NCI-H526 treated with DMSO at 0.1 percent for 48 hours (cell line): ENCODE data around the gene CPO.
"Not testable (repeated sequence)": the region's sequence is repeated elsewhere in the genome, so short reads cannot be mapped to it uniquely, and the experiment has no call there.

ENCODE experiments used
- DNase-seq: peaks from one replicate; lab custom pipeline; 2025; lab: John Stamatoyannopoulos, UW

Gene CPO, protein sequence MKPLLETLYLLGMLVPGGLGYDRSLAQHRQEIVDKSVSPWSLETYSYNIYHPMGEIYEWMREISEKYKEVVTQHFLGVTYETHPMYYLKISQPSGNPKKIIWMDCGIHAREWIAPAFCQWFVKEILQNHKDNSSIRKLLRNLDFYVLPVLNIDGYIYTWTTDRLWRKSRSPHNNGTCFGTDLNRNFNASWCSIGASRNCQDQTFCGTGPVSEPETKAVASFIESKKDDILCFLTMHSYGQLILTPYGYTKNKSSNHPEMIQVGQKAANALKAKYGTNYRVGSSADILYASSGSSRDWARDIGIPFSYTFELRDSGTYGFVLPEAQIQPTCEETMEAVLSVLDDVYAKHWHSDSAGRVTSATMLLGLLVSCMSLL

DNA sequence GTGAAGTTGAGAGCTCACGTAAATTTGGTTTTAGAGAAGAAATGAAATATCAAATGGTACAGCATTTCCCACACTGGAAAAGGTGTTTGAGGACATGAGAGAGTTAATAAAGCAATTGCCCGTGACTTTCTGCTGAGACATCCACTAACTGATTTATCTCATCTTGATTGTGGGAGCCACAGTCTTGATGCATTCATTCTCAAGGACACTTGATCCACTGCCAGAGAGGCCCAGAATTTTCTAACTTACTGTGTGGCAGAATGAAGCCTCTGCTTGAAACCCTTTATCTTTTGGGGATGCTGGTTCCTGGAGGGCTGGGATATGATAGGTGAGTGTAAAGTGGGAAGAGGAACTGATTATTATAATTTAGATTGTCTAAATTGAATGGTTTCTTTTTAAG is at the start of gene CPO:
CPO (plus strand) TSS at position 179 of the 400 bp plus-strand sequence; CDS start at position 261, 82 bp downstream.
- no peak for DNase-seq

DNA sequence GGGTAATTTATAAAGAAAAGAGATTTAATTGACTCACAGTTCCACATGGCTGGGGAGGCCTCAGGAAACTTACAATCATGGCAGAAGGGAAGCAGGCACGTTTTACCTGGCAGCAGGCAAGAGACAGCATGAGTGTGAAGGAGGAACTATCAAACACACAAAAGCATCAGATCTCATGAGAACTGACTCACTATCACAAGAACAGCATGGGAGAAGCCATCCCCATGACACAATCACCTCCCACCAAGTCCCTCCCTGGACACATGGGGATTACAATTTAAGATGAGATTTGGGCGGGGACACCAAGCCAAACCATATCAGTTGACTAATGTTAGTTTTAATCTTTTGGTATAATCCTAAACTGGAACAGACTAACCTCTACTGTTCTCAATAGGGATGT is 49.1 kb upstream of the CPO start:
- no peak for DNase-seq

DNA sequence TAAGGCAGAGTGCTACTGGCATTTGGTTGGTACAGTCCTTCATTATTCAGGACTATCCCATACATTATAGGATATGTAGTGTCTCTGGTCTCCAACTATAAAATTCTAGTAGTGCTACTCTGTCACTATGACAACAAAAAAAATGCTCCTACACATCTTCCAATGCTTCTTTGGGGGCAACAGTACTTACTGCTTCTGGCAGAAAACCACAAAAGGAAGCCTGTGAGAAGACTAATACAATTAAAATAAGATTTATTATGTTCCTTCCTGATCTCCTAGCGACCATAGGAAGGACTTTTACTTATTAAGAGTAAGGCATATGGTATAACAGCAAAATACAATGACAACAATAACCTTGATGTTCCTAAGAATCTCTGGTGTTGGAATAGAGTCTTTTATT is 48.4 kb upstream of the CPO start:
- no peak for DNase-seq

DNA sequence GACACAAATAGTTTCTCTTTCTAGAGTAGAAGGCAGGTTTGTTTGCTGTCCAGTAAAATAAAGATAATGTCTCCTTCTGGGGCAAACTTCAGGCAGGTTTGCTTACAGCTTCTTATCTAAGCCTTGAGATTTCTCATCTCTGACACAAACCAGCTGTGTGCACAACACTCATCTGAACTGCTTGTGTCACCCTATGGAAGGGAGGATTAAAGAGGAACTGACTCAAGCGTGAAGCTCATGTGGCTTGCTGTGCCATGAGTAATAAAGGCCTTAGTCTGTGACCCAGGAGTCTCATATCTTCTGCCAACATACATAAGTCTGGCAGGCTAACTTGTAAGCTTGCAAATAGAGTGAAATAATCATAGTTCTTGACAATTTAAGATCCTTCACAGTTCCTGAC is 24.2 kb upstream of the CPO start:
- DNase-seq, result no peak

DNA sequence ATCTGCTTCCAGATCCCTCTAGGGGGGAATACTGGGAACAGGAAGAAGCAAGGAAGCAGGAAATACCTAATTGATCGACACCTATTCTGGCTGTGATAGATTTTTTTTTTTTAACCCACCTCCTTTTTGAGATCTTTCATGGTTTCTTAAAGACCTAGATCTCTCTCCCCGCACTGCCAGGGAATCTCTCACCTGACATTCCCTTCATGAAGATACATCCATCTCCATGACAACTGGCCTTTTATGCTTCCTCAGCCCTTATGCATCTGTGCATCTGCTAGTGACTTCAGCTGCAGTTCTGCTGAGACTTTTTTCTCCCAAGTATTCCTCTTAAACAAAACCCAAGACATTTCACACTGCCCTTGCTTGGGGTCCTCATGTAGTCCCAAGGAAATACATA is 21.1 kb upstream of the CPO start:
- DNase-seq, result no peak

DNA sequence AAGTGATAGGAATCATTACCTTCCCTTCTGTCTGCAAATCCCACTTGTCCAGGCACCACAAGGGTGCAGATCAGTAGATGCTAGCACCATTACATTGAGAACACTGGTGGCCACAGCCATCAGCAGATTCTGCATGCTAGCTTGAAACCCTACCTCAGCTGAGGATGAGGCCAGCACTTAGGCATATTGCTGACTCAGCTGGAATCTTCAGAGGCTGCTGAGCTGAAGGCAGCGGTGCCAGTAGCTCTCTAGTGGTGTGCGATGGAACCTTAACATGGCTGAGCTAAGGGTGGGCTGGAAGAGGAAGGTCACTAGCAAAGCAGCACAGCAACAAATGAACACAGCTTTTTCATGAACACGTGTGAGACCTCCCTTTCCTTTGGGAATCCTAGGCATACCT is 19.0 kb upstream of the CPO start:
- DNase-seq, result no peak

DNA sequence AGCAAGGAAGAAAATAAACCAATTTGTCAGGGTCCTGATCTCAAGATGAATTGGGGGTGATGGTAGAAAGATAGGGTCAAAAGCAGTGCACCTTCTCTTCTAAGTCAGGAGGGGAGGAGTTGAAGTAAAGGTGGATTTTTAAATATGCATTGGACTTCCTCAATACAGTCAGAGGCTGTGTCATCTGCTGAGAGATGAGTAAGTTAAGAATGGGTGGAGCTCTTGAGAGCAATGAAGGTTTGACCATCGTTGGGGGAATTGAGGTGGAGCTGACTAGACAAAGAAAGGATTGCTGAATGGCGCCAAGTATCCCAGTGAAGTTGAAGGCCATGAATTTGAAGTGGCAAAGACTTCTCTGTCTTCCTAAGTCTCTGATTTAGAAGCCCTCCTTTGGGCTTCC is 18.4 kb upstream of the CPO start:
- no peak for DNase-seq

DNA sequence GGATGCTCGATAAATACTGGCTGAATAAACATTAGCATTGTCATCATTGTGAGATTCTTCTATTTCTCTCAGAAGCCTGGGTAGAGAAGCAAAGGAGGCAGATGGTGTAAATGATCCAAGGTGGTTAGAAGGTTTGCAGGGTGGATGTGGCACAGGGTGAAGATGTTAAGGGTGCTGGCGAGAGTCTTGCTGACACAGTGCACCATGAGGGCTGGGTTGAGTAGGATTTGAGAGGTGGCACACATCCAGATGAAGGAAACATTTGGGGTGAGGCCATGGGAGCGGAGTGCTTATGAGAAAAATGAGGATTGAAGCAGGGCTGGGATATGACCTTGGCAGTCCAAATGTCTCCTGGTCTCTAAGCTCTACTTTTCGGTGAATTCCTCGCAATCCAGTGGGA is 17.8 kb upstream of the CPO start:
- DNase-seq, result no peak

DNA sequence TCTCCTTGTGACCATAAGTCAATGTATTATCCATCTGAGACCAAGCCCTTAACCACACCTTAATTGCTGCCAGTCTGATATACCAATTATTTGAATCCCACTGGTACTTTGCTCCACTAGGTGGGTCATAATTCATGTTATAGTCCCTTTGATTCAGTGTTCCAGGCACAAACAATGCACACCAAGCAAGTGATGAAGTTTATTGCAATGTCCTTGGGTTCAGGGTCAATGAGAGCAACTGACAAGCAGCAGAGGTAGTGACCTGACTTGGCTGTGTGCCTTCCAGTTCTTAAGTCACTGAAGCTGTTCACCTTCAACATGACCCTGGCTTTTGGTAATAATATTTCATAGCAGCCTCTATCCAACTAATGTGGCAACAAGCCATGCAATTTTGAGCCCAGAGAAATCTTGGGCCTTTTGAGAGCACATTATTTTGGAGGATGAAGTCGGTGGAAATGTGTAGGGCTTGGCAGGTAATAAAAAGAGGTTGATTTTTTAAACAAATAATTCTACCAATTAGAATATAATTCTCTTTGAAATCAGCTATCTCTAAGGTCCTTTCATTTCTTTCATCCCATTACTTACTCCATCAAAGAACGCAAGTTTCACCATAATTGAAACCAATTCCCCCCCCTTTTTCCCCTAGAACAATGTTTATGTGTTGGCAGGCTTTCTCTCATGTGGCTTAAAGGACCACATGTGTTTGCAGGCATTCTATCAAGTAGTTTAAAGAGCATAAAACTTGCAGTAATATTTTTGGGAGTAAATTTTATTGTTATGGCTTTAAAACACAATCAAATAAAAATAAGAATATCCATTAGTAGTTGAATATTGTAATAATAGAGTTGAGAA is 3.1 kb upstream of the CPO start:
- DNase-seq, result no peak

DNA sequence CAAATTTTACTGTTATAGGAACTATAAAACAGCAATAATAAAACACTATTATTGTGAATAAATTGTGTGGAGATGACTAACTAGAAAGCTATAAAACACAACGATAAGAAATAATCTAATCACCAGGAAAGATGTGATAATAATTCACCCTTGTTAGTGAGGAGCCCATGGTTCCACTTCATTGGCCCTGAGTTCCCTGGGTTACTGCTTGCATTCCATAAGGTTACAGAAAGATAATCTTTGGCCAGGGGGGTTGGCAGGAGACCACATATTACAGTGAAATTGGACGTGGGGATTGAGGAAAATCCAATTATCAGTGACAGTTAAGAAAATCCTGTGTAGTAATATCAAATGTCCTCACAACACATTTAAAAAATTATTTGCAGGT is 2.5 kb upstream of the CPO start:
- no peak for DNase-seq

DNA sequence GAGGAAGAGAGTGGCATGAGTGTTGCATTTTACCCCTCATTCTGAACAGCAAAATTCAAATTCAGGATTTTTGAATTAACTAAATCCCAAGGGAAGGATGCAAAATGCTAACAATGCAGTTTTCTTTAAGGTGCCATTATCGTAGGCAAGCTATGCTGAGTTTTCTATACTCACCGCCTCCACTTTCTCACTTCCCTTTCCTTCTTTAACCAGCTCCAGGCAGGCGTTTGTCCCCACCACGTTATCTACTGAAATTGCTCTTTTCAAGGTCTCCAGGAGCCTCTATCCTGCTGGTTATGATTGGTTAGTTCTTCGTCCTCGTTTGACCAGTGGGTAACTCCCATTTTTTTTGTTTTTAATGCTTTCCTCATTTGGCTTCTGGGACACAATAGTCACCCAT is 1.8 kb upstream of the CPO start:
- no peak for DNase-seq

DNA sequence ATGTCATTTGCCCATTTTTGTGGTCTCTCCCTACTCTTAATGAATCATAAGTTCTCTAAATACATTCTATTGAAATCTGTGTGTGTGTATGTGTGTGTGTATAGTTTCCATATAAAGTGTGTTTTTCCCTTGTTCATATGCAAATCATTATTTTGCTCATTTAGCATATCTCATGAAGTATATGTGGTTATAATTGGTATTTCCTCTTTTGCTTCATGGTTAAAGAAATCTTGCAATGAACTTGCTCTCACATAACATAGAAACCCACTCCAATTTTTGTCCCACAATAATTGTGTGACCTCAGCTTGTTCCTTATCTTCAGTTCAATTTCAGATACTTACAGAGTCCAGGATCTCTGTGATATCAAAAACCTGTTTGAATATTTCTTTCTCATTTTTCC is 1.2 kb downstream of the CPO start:
- no peak for DNase-seq

DNA sequence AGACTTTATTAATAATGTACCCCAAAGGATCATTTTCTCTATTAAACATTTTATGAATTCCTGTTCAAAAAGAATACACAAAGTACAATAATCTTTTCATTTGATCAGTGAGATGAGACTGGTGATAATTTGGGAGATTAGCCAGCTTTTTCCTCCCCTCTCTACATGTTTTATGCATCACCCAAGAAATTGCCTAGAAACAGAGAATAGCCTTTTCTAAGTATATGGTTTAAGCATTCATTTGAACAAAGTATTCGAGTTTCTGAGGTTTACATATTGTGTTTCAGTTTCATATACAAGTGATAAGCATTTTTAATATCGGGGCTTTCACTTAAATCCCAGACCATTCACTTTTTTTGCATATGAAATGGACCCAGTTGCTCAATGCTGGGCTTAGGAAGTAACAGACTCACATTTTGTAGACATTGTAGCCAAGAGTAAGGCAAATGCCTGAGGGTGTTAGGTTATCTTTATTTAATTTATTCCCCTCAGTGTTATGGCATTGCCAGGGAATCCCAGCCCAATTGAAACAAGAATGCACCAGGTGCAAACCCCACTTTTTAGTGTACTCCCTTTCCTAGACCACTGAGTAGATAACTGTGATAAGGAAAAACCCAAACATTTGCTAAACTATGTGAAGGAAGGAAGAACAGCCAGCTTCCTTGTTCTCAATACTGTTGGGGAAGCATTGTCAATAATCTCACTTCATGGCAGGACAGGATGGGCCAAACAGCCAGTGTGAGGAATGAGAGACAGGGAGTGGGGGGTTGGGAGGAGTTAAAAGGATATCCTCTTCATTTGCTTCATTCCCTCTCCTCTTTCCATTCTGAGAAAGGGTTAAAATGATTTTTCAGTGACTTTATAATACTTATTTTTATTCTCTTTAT is 3.5 kb downstream of the CPO start:
- no peak for DNase-seq

DNA sequence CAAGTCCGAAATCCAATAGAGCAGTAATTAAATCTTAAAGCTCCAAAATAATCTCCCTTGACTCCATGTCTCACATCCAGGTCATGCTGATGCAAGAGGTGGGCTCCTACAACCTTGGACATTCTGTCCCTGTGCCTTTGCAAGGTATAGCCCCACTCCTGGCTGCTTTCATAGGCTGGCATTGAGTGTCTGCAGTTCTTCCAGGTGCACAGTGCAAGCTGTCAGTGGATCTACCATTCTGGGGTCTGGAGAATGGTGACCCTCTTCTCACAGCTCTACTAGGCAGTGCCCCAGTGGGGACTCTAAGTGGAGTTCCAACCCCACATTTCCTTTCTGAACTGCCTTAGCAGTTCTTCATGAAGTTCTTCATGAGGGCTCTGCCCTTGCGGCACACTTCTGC is 14.1 kb downstream of the CPO start:
- DNase-seq, result not testable (repeated sequence)

DNA sequence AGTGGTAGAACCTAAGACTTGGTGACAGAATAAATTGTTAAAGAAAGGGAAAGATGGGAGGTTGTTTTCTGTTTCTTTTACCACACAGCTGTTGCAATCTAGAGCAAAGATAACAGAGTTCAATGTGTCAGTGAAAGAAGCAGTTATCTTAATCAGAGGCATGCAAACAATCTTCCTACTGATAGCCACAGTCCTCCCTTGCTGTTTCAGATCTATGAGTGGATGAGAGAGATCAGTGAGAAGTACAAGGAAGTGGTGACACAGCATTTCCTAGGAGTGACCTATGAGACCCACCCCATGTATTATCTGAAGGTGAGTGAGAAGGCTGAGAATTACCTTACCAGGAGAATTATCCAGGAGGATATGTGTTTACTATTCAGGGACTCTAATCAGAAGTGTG is 15.9 kb downstream of the CPO start:
- no peak for DNase-seq

DNA sequence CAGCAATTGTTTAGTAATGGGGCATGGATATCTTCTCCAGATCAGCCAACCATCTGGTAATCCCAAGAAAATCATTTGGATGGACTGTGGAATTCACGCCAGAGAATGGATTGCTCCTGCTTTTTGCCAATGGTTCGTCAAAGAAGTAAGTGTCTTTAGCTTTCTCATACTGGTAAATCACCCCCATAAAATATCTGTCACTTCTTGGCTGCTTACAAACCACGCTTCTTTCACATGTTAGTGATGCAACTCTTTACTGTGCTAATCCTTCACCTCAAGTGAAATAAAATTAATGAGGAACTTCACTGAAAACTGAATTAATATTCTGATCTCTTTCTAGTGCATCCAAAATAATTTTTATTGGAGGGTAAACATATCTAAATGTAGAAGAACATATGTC is 18.9 kb downstream of the CPO start:
- DNase-seq, result no peak

DNA sequence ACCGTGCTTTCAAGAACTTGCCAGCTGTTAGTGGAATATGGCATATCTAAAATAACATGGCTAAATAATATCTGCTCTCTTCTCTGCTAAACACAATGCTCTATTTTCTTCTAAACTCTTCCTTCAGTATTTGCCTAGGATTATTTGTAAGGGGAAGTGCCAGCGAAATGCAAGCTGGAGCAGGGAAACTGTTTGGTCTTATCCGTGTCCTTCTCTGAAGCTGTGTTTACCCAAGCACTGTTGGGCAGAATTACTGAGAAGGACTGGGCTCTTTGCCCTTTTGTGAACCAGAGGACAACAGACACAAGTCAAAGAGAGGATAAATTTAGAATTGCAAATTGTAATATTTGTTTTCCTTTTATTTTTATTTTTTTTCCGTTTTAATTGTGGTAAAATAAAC is 23.6 kb downstream of the CPO start:
- no peak for DNase-seq

DNA sequence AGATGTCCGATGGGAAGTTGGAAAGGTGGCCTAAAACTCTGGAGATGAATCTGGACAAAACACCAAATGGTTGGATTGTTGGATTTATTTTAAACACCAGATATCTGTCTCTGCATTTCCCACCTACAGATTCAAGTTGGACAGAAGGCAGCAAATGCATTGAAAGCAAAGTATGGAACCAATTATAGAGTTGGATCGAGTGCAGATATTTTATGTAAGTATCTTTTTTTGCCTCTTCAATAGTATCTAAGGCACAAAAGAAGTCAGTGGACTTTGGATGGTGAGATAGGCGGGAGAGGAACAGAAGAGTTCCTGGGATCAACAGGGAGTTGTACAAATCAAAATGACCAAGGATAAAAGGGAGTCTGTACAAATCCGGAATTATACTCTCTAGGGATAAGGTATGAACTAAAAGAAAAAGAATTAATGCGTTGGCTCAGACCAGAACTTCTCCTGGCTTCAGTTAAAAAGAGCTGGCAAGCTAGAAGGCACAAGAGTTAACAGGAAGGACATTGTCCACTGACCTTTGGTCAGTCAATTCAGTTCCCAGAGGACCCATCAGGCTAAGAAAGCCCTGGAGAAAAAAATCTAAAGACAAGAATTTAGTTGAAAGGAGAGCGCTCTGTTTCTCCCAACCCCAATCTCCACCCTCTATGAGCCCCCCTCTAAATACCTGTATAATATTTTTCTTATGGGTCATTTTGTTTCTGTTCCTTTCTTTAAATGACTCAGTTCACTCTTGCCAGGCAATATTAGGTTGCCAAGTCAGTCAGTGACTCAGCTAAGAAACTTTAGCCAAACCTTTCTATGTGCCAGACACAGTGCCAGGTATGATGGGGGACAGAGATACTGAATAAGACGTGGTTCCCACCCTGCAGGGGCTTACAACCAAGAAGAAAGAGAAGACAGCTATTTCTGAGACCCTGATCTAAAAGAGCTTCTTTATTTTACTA is 29.1 kb downstream of the CPO start:
- no peak for DNase-seq

DNA sequence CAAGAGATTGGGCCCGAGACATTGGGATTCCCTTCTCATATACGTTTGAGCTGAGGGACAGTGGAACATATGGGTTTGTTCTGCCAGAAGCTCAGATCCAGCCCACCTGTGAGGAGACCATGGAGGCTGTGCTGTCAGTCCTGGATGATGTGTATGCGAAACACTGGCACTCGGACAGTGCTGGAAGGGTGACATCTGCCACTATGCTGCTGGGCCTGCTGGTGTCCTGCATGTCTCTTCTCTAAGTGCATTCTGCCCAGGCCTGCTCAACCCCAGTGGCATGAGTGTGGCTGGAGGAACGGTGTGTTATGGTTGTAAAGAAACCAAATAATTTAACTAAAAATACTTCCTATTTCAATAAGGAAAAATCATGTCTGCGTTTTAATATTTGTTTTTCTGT is 29.9 kb downstream of the CPO start:
- no peak for DNase-seq

DNA sequence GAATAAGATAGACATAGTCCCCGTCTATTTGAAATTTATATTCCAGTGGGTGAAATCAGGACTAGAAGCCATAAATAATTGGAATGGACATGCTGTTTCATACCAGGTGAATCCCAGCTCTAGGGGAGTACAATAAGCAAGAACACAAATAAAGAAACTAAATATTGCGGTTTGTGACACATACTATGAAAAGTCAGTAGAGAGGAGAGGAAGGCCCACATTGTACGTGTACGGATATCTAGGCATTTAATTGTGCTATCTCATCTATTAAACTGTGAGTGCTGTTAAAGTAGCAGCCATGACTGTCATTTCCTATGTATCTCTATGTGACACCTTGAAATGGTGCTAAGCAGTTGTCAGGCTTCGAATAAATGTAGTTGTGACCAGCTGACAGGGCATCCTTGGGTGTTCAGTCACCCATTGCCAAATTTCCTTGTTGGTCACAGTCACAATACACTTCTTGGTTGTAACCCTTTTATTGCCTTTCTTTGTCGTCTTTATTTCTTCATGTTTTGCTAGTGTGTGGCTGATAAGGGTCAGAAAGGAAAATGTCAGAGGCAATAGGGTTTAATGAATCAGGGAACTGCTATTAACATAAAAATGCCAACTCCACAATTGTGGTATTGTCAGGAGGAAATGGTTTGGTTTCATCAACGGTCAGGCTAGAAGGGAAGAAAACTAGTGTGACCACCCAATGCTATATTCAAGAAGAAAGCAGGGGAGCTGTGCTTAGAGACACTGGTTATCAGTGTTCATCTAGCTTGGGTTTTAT is 31.5 kb downstream of the CPO start:
- no peak for DNase-seq

DNA sequence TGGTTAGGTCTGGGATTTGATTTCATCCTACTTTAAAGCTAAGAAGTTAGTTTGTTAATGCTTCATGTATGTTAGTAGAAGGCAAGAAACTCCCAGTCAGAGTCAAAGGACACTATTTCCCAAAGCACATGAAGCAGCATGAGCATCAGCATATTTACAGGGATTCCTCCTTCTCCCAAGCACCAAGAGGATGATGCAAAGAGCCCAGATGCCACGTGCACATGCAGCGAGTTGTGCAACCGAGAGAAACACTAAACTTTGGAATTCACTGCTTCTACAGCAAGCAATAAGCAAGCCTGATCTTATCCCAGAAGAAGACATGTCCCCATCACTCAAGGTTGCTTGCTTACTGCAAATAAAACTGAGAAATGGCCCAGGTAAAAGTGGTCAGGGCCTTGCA is 32.5 kb downstream of the CPO start:
- no peak for DNase-seq
